K562 (cell line): ENCODE data around the gene GOLPH3L. TPM values are rescaled to one million over a fixed set of nuclear protein-coding genes. Genes with fewer than 3 reads are reported as not detected.
"Not testable (repeated sequence)": the region's sequence is repeated elsewhere in the genome, so short reads cannot be mapped to it uniquely, and the experiment has no call there.

Source experiments
- ATF4 ChIP-seq: fragments of 450-650 bp; formaldehyde crosslinking; IDR thresholded peaks from 2 replicates; pipeline ENCODE4 v1.4.0; 2022; ENCODE audit warnings: mild to moderate bottlenecking, moderate library complexity
- CBFA2T2 ChIP-seq: fragments of 450-650 bp; conservative IDR thresholded peaks from 2 replicates; pipeline ENCODE4 v1.6.1; 2017; ENCODE audit warnings: mild to moderate bottlenecking
- DPF2 ChIP-seq: fragments of 450-650 bp; IDR thresholded peaks from 2 replicates; pipeline ENCODE4 v1.6.1; 2016
- KDM1A ChIP-seq, 2 experiments: fragments of 450-650 bp; IDR thresholded peaks; 2 replicates each; pipeline ENCODE4 v1.6.1; 2016; ENCODE audit warnings: mild to moderate bottlenecking in 2 of 2
- KLF6 ChIP-seq: fragments of 250-450 bp; sonication (Bioruptor Pico); IDR thresholded peaks from 2 replicates; pipeline ENCODE4 v1.4.0; 2020; ENCODE audit warnings: mild to moderate bottlenecking, moderate library complexity, borderline replicate concordance
- L3MBTL2 ChIP-seq: fragments of 450-650 bp; IDR thresholded peaks from 2 replicates; pipeline ENCODE4 v1.6.1; 2016; ENCODE audit warnings: mild to moderate bottlenecking, moderate library complexity
- MEF2D ChIP-seq: conservative IDR thresholded peaks from 2 replicates; pipeline ENCODE4 v1.6.1; 2016; ENCODE audit warnings: low read depth, missing genetic modification characterization, missing compliant biosample characterization
- SMAD3 ChIP-seq: fragments of 450-650 bp; formaldehyde crosslinking; conservative IDR thresholded peaks from 2 replicates; pipeline ENCODE4 v1.4.0; 2020; ENCODE audit warnings: mild to moderate bottlenecking
- SMAD4 ChIP-seq: fragments of 250-450 bp; sonication (Bioruptor Pico); conservative IDR thresholded peaks from 2 replicates; pipeline ENCODE4 v1.8.0; 2021; ENCODE audit warnings: inconsistent platforms, mild to moderate bottlenecking, moderate library complexity
- TCFL5 ChIP-seq: fragments of 250-450 bp; sonication (Bioruptor Pico); conservative IDR thresholded peaks from 2 replicates; pipeline ENCODE4 v1.6.1; 2021; ENCODE audit warnings: mild to moderate bottlenecking, moderate library complexity, matching md5 sums
- USF1 ChIP-seq: sonication (generic); formaldehyde crosslinking; IDR thresholded peaks from 2 replicates; pipeline ENCODE4 v1.9.0; 2022; ENCODE audit warnings: mild to moderate bottlenecking, missing genetic modification reagents
- ZBTB17 ChIP-seq: fragments of 450-650 bp; formaldehyde crosslinking; IDR thresholded peaks from 2 replicates; pipeline ENCODE4 v1.4.0; 2020; ENCODE audit warnings: mild to moderate bottlenecking
- ZNF311 ChIP-seq: fragments of 250-450 bp; sonication (Bioruptor Pico); IDR thresholded peaks from 2 replicates; pipeline ENCODE4 v1.4.0; 2020; ENCODE audit warnings: mild to moderate bottlenecking, moderate library complexity
- ZNF354B ChIP-seq: fragments of 250-450 bp; sonication (Bioruptor Pico); IDR thresholded peaks from 2 replicates; pipeline ENCODE4 v1.4.0; 2020
- ZNF395 ChIP-seq: fragments of 200-800 bp; sonication (Bioruptor generic); IDR thresholded peaks from 2 replicates; pipeline ENCODE4 v1.6.1; 2017; ENCODE audit warnings: missing genetic modification characterization, missing compliant biosample characterization
- ZNF586 ChIP-seq: fragments of 450-650 bp; formaldehyde crosslinking; conservative IDR thresholded peaks from 2 replicates; pipeline ENCODE4 v1.4.0; 2020; ENCODE audit warnings: mild to moderate bottlenecking, moderate library complexity
- ZNF639 ChIP-seq, 2 experiments: fragments of 200-800 bp in 1 of 2; sonication (Bioruptor generic) in 1 of 2; sonication (generic) in 1 of 2; formaldehyde crosslinking in 1 of 2; IDR thresholded peaks in 1 of 2; conservative IDR thresholded peaks in 1 of 2; 2 replicates each; pipeline versions ENCODE4 v1.5.0 to v1.6.1; 2016 to 2020; ENCODE audit warnings: missing compliant biosample characterization in 1 of 2, missing genetic modification characterization in 1 of 2, missing genetic modification reagents in 1 of 2
- ZNF740 ChIP-seq, 3 experiments: fragments of 200-800 bp in 1 of 3; sonication (Bioruptor generic) in 1 of 3; sonication (generic) in 1 of 3; formaldehyde crosslinking in 1 of 3; IDR thresholded peaks; 2 replicates each; pipeline versions ENCODE4 v1.6.1 to v1.8.0; 2016 to 2022; ENCODE audit warnings: mild to moderate bottlenecking in 2 of 3, missing compliant biosample characterization in 2 of 3, missing genetic modification characterization in 2 of 3, missing genetic modification reagents in 1 of 3
- ZNF76 ChIP-seq: fragments of 250-450 bp; sonication (Bioruptor Pico); IDR thresholded peaks from 2 replicates; pipeline ENCODE4 v1.4.0; 2020; ENCODE audit warnings: mild to moderate bottlenecking, moderate library complexity, borderline replicate concordance
- polyA plus RNA-seq, 8 experiments: library from polyadenylated mRNA; depleted of rRNA in 4 of 8; stranded (reverse) in 5 of 8; unstranded in 3 of 8; fragments of >200 nt; fragmentation: Nextera tagmentation in 2 of 8; fragmentation: Illumina TruSeq in 1 of 8; extraction: Ambion mirVana in 2 of 8; extraction: Trizol in 1 of 8; gene quantifications; 2 replicates each; pipeline versions ENCODE4 v1.2.1 to v1.2.3, GENCODE V29; 2011 to 2014; ENCODE audit warnings: inconsistent platforms in 1 of 8, missing spikeins in 1 of 8
- total RNA-seq, 7 experiments: library from RNA; depleted of rRNA in 6 of 7; stranded (reverse); fragments of >200 nt in 6 of 7; fragmentation: Illumina TruSeq in 2 of 7; extraction: Trizol in 2 of 7; gene quantifications; 2 replicates each; pipeline versions ENCODE4 v1.2.1 to v1.2.3, GENCODE V29; 2011 to 2021; ENCODE audit warnings: low replicate concordance in 1 of 7

Gene GOLPH3L
- total and polyA plus RNA-seq, 9 of the 15 experiments (the other 6 are each of a cell fraction or from before 2014, with no cell fraction given), result 8.1 to 42.1 (median 21.6) TPM

- not testable (repeated sequence) for TF ChIP-seq ZNF740 (CRISPR knock-in tag; IDR thresholded peaks at IDR 0.05)
- TF ChIP-seq ZNF740 (tag; IDR thresholded peaks at IDR 0.05), result peak in 1 of 2 experiments; percentile 83; a peak in 2 of 4 replicates
- TF ChIP-seq KDM1A (IDR thresholded peaks at IDR 0.05), result peak; percentile 75 to 79
- TF ChIP-seq ATF4 (CRISPR knock-in tag), result peak; percentile 64; the same call in 1 of the 2 replicates
- TF ChIP-seq ZNF76 (CRISPR knock-in tag), result 0 out of 2 replicates have a peak, but pooled peaks have one; percentile 44
- TF ChIP-seq ZNF354B (CRISPR knock-in tag), result peak; percentile 24; the same call in 1 of the 2 replicates
- peak; percentile 57 for TF ChIP-seq CBFA2T2
- peak; percentile 64; the same call in 1 of the 2 replicates for TF ChIP-seq ZBTB17 (CRISPR knock-in tag)
- peak; percentile 52 for TF ChIP-seq ZNF395 (CRISPR knock-in tag)
- TF ChIP-seq USF1 (CRISPR knock-in tag), result peak; percentile 33; the same call in 1 of the 2 replicates
- TF ChIP-seq SMAD3, result peak; percentile 58; the same call in 1 of the 2 replicates
- peak; percentile 64 for TF ChIP-seq L3MBTL2
- peak; percentile 95 for TF ChIP-seq ZNF311
- peak; percentile 89 for TF ChIP-seq SMAD4 (CRISPR knock-in tag)
- TF ChIP-seq ZNF586 (CRISPR knock-in tag), result peak; percentile 32; the same call in 1 of the 2 replicates
- peak; percentile 82 for TF ChIP-seq MEF2D (tag)
- peak; percentile 64; the same call in 1 of the 2 replicates for TF ChIP-seq KLF6 (CRISPR knock-in tag)
- TF ChIP-seq DPF2, result peak; percentile 38; the same call in 1 of the 2 replicates
- peak in 1 of 2 experiments; percentile 56; a peak in 2 of 4 replicates for TF ChIP-seq ZNF639 (CRISPR knock-in tag; conservative IDR thresholded peaks at IDR 0.05 in 1 of 2, IDR thresholded peaks at IDR 0.05 in 1 of 2)
- TF ChIP-seq TCFL5 (CRISPR knock-in tag), result peak; percentile 69; the same call in 1 of the 2 replicates
Observed at GRCh38 chr1:150634839-150635622, 61.9 kb downstream of the GOLPH3L start (continued).
